HEK293 (cell line): Measurements from ENCODE around the gene KRT73.
A peak's percentile ranks its signal among the peaks of the same experiment; 100 is the strongest.

ENCODE experiments used
- CTCF ChIA-PET: fragments of 350-600 bp; formaldehyde crosslinking; extraction: SDS; loops from one replicate; lab custom pipeline; 2021; ENCODE audit warnings: antibody characterized with exemption; lab: Yijun Ruan, JAX
- POLR2A ChIA-PET: fragments of 300-600 bp; formaldehyde crosslinking; extraction: SDS; loops from one replicate; lab custom pipeline; 2020; ENCODE audit warnings: antibody characterized with exemption, inconsistent platforms; lab: Yijun Ruan, JAX
- H3K27ac ChIP-seq: fragments of 200-500 bp; sonication (Bioruptor generic); 2 replicates; pipeline ENCODE4 v1.5.1; 2014; ENCODE audit warnings: low read depth, low read length, control low read depth, inconsistent platforms; ENCODE audit errors: extremely low read depth
- H3K36me3 ChIP-seq, 2 experiments: fragments of 200-500 bp in 1 of 2; sonication (Bioruptor generic) in 1 of 2; 1 replicate in 1 of 2; 2 replicates in 1 of 2; pipeline ENCODE4 v1.5.1; 2014 to 2017; ENCODE audit warnings: inconsistent platforms in 2 of 2, low read length in 2 of 2; ENCODE audit not compliant: control insufficient read depth in 2 of 2, insufficient read depth in 1 of 2
- H3K4me1 ChIP-seq: fragments of 200-500 bp; sonication (Bioruptor generic); 2 replicates; pipeline ENCODE4 v1.5.1; 2014; ENCODE audit warnings: mild to moderate bottlenecking, low read length, inconsistent platforms; ENCODE audit not compliant: control insufficient read depth, insufficient read depth
- H3K4me3 ChIP-seq: 2 replicates; pipeline ENCODE4 v1.5.1; 2011; ENCODE audit warnings: low read depth, mild to moderate bottlenecking, control low read depth, low read length, moderate library complexity
- H3K9me3 ChIP-seq: fragments of 200-500 bp; sonication (Bioruptor generic); 2 replicates; pipeline ENCODE4 v1.5.1; 2014; ENCODE audit warnings: low read depth, low read length, inconsistent platforms; ENCODE audit not compliant: control insufficient read depth, insufficient read depth
- ATF2 ChIP-seq: fragments of 450-650 bp; formaldehyde crosslinking; IDR thresholded peaks from 2 replicates; pipeline ENCODE4 v1.5.1; 2016; ENCODE audit warnings: missing biosample characterization, missing genetic modification characterization, low read depth
- BCL11A ChIP-seq: fragments of 450-650 bp; formaldehyde crosslinking; IDR thresholded peaks from 2 replicates; pipeline ENCODE4 v1.5.1; 2016; ENCODE audit warnings: low read depth, missing biosample characterization, missing genetic modification characterization
- GLIS2 ChIP-seq: fragments of 450-650 bp; formaldehyde crosslinking; IDR thresholded peaks from 2 replicates; pipeline ENCODE4 v1.5.1; 2016; ENCODE audit warnings: missing biosample characterization, missing genetic modification characterization
- RBAK ChIP-seq: fragments of 450-650 bp; formaldehyde crosslinking; IDR thresholded peaks from 2 replicates; pipeline ENCODE4 v1.5.1; 2016; ENCODE audit warnings: missing biosample characterization, missing genetic modification characterization
- REST ChIP-seq: fragments of 450-650 bp; formaldehyde crosslinking; IDR thresholded peaks from 2 replicates; pipeline ENCODE4 v1.5.1; 2016; ENCODE audit warnings: missing biosample characterization, missing genetic modification characterization
- SCRT2 ChIP-seq: fragments of 450-650 bp; formaldehyde crosslinking; IDR thresholded peaks from 2 replicates; pipeline ENCODE4 v1.5.1; 2016; ENCODE audit warnings: missing biosample characterization, missing genetic modification characterization
- TRIM28 ChIP-seq: IDR thresholded peaks from 2 replicates; pipeline ENCODE4 v1.6.1; 2011; ENCODE audit warnings: low read length, control low read depth, borderline replicate concordance
- ZBTB48 ChIP-seq: fragments of 450-650 bp; formaldehyde crosslinking; IDR thresholded peaks from 2 replicates; pipeline ENCODE4 v1.5.1; 2016; ENCODE audit warnings: missing biosample characterization, missing genetic modification characterization
- ZNF133 ChIP-seq: fragments of 450-650 bp; formaldehyde crosslinking; IDR thresholded peaks from 2 replicates; pipeline ENCODE4 v1.5.1; 2016; ENCODE audit warnings: missing biosample characterization, missing genetic modification characterization
- ZNF157 ChIP-seq: fragments of 450-650 bp; formaldehyde crosslinking; IDR thresholded peaks from 2 replicates; pipeline ENCODE4 v1.5.1; 2016; ENCODE audit warnings: missing biosample characterization, missing genetic modification characterization
- ZNF19 ChIP-seq: fragments of 450-650 bp; formaldehyde crosslinking; IDR thresholded peaks from 2 replicates; pipeline ENCODE4; 2016; ENCODE audit warnings: missing biosample characterization, missing genetic modification characterization, low read depth
- ZNF223 ChIP-seq: fragments of 450-650 bp; formaldehyde crosslinking; IDR thresholded peaks from 2 replicates; pipeline ENCODE4 v1.5.1; 2016; ENCODE audit warnings: missing biosample characterization, missing genetic modification characterization
- ZNF24 ChIP-seq: fragments of 450-650 bp; formaldehyde crosslinking; IDR thresholded peaks from 2 replicates; pipeline ENCODE4 v1.5.1; 2016; ENCODE audit warnings: missing biosample characterization, missing genetic modification characterization
- ZNF280C ChIP-seq: fragments of 450-650 bp; formaldehyde crosslinking; IDR thresholded peaks from 2 replicates; pipeline ENCODE4 v1.5.1; 2016; ENCODE audit warnings: missing biosample characterization, missing genetic modification characterization
- ZNF366 ChIP-seq: fragments of 450-650 bp; formaldehyde crosslinking; conservative IDR thresholded peaks from 2 replicates; pipeline ENCODE4 v1.5.1; 2016; ENCODE audit warnings: missing biosample characterization, missing genetic modification characterization
- ZNF544 ChIP-seq: fragments of 450-650 bp; formaldehyde crosslinking; IDR thresholded peaks from 2 replicates; pipeline ENCODE4 v1.5.0; 2017; ENCODE audit warnings: missing biosample characterization, missing genetic modification characterization
- ZNF548 ChIP-seq: fragments of 450-650 bp; formaldehyde crosslinking; IDR thresholded peaks from 2 replicates; pipeline ENCODE4 v1.5.1; 2016; ENCODE audit warnings: missing biosample characterization, missing genetic modification characterization
- ZNF621 ChIP-seq: fragments of 450-650 bp; formaldehyde crosslinking; IDR thresholded peaks from 2 replicates; pipeline ENCODE4 v1.5.1; 2017; ENCODE audit warnings: missing biosample characterization, missing genetic modification characterization
- ZNF639 ChIP-seq: fragments of 450-650 bp; formaldehyde crosslinking; IDR thresholded peaks from 2 replicates; pipeline ENCODE4 v1.5.1; 2016; ENCODE audit warnings: missing biosample characterization, missing genetic modification characterization
- ZNF704 ChIP-seq: fragments of 450-650 bp; formaldehyde crosslinking; IDR thresholded peaks from 2 replicates; pipeline ENCODE4 v1.5.1; 2016; ENCODE audit warnings: missing biosample characterization, missing genetic modification characterization
- ZNF830 ChIP-seq: fragments of 450-650 bp; IDR thresholded peaks from 2 replicates; pipeline ENCODE4 v1.5.0; 2018; ENCODE audit warnings: missing biosample characterization, missing genetic modification characterization, low read depth, mild to moderate bottlenecking, moderate library complexity
- ZXDB ChIP-seq: fragments of 450-650 bp; formaldehyde crosslinking; IDR thresholded peaks from 2 replicates; pipeline ENCODE4 v1.5.1; 2016; ENCODE audit warnings: missing biosample characterization, missing genetic modification characterization

The KRT73 gene

GRCh38 chr12:52606581-52607218 lies 11.7 kb downstream of the KRT73 start:
- no peak for TF ChIP-seq RBAK (tag by site-specific recombination)
- TF ChIP-seq ZNF19, result no peak
- peak; percentile 59 for TF ChIP-seq SCRT2 (tag by site-specific recombination)
- no peak for TF ChIP-seq ZNF830 (tag by site-specific recombination)
- no peak for TF ChIP-seq ZNF639 (tag by site-specific recombination)
- TF ChIP-seq GLIS2, result no peak
- TF ChIP-seq ZNF157 (tag by site-specific recombination), result no peak
- no peak for TF ChIP-seq ZNF704 (tag by site-specific recombination)
- TF ChIP-seq, all 188 proteins: peak for 1
- CTCF ChIA-PET, result interaction anchor here (0.9 to 1.0 kb wide), 2 partner anchors 260 to 452 kb away, joined by 3 to 4 read pairs; no protein-coding TSS in a partner anchor

GRCh38 chr12:52606096-52606495 lies 12.3 kb downstream of the KRT73 start:
- Histone ChIP-seq H3K9me3 (no peaks in the 10 kb centered on the region), H3K27ac (no peak overlapping the region), H3K36me3 (no peaks in the 10 kb centered on the region), H3K4me3 (no peak overlapping the region), H3K4me1 (no peaks in the 10 kb centered on the region)
- POLR2A ChIA-PET, result no interaction called here
- no peak for TF ChIP-seq BCL11A (tag by site-specific recombination)
- CTCF ChIA-PET, result interaction anchor here (0.7 to 1.0 kb wide), 3 partner anchors 233 to 451 kb away, joined by 3 to 4 read pairs (median 3); no protein-coding TSS in a partner anchor

More at GRCh38 chr12:52606581-52607218, 11.7 kb downstream of the KRT73 start:
- Histone ChIP-seq H3K4me1 (no peaks in the 10 kb centered on the region), H3K9me3 (no peaks in the 10 kb centered on the region), H3K4me3 (no peak overlapping the region), H3K27ac (no peak overlapping the region), H3K36me3 (no peaks in the 10 kb centered on the region)
- POLR2A ChIA-PET, result no interaction called here

GRCh38 chr12:52605542-52605941 lies 12.8 kb downstream of the KRT73 start:
- ChIA-PET CTCF (interaction anchor here (0.7 to 1.0 kb wide), 2 partner anchors 233 to 451 kb away, joined by 3 read pairs; no protein-coding TSS in a partner anchor), POLR2A (no interaction called here)
- H3K4me3 ChIP-seq, result no peak overlapping the region
- H3K27ac ChIP-seq, result no peak overlapping the region
- TF ChIP-seq TRIM28 (no peak), ZNF544 (tag by site-specific recombination) (no peak), ZNF133 (tag by site-specific recombination) (no peak), ZXDB (tag by site-specific recombination) (no peak), ZNF621 (tag by site-specific recombination) (no peak), REST (tag by site-specific recombination) (no peak), ZNF24 (tag by site-specific recombination) (no peak), ZNF280C (tag by site-specific recombination) (no peak), ZNF548 (tag by site-specific recombination) (no peak), ZNF223 (no peak), ATF2 (no peak), ZNF366 (tag by site-specific recombination) (no peak), ZBTB48 (no peak)
- H3K4me1 ChIP-seq, result no peaks in the 10 kb centered on the region
- H3K36me3 ChIP-seq, result no peaks in the 10 kb centered on the region
- H3K9me3 ChIP-seq, result no peaks in the 10 kb centered on the region
